ENCODE results near the gene SLAMF9.

The SLAMF9 gene

DNA sequence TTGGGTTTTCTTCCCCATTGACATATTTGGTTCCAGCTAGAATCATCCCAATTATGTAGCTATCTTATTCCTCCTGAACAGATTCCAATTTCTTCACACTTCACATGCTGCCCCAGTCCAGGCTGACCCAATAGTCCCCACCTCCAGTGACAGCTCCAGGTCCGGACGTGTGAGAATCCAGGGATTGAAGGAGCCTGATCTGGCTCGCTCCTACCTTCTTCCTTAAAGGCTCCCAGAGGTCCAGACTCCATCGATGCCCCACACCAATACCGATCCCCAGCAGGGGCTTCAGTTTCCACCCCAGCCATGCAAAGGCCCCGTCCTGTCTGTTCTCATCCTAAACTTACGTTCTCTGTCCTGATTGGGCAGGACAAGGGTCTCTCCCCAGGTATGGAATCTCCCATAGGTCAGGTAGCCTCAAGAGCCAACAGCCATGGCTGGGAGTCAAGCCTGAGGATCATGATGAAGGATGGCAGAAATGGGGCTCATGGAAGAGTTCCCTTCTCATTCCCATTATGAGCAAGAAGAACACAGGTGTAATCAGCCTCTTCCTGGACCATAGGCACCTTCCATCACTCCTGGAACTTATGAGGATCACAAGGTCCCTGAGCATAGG, 20.4 kb upstream of the SLAMF9 start:
- DNase-seq (ENCODE audit: low spot score) = no peak

DNA sequence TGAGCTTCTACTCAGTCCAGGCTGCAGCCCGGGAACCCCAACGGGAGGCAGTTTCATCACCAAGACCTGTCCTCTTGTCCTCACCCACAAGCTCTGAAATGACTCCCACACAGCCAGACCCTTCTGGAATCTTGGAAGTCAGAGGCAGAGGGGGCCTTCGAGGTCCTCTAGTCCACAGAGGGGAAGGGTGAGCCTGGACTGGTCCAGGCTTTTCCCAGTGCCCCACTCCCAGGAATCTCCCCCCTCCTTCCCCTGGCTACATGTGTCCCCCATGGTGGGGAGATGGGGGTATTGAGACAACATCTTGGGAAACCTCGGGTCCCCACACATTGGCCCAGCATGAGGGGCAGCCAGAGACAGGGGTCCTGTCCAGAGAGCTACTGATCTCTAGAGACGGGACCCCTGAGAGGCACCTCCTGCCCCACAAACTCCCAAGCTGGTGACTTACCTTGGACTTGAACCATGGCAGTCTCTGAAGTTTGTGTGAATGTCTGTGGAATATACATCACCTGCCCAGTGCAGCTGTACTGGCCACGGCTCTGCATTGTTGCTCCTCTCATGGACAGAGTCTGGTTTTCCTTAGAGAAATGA, 19.4 kb upstream of the SLAMF9 start:
- DNase-seq (ENCODE audit: low spot score) = no peak

DNA sequence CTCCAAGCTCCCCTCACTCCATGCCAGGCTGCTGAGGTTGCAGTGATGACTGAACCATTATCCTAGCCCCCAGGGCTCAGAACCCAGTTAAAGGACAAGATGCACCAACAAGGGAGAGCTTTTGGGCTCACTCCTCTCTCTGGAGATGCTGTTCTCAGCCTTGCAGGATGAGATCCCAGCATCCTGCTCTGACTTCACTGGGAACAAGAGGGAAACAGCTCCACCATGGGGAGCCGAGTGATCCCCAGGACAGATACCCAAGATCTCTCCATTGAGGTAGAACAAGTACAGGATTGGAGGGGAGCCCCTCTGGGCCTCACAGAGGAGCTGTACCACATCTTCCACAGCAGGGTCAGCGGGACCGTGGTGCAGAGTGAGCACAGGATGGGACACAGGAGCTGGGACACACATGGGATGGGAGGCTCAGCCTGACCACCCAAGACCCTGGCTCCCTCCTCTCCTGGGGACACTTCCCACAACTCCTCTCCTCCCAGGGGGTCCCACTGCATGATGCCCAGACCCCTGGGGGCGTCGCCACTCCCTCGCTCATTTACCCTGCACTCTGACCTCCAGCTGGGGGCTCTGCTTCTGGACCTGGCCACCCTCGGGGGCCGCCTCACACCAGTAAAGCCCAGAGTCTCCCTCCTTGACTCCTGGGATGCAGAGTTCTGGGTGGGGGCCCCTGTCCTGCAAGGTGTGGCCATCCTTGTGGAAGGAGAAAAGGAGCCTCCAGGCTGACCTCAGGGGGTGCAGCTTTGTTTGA, 18.6 kb upstream of the SLAMF9 start:
- no peak for DNase-seq (ENCODE audit: low spot score)

DNA sequence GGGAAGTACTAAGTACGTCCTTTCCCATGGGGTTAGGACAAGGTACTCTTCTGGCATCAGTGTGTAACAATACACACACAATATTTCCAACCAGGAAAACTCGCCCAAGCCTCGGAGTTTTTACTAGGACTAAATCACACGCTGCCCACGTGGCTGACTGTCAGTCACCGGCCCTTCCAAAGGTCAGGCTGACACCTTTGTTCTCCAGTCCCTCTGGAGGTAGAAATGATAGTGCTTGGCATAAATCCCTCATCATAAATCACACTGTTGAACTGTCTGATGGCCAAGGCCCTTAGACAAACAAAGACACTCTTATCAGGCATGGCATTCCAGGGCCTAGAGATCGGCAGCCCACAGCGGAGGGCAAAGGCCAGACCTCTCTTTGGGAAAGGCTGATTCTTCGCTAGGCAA, 16.9 kb upstream of the SLAMF9 start:
- DNase-seq (ENCODE audit: low spot score) = no peak

DNA sequence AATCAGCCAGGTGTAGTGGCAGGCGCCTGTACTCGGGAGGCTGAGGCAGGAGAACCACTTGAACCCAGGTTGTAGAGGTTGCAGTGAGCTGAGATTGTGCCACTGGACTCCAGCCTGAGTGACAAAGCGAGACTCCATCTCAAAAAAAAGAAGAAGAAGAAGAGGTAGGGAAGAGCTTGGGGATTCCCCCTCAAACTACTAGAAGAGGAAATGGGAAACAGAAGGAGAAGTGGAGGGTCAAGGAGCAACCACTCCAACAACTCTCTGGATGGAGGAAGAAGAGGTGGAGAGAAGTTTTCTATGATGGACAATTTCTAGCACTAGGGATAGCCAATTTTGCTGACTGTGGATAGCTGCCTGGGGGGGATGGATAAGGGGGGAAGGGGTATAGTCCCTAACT, 14.9 kb upstream of the SLAMF9 start:
- DNase-seq (ENCODE audit: low spot score) = no peak

DNA sequence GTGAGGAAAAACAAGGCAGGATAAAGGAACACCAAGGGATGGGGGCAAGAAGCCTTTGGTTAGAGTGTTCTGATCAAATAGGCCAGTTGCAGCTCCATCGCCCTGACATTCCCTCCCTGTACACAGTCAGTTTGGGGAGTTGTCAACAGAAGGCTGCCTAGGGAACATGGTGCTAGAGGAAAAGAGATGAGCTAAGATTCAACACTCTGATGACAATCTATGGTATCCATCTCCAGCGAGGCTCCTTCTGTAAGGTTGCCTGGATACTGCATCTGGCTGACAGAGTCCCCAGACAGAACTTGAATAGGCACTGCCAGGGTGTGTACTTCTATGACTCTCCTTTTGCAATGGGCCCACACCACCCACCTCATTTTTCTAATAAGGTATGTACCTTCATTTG, 11.2 kb upstream of the SLAMF9 start:
- no peak for DNase-seq (ENCODE audit: low spot score)

DNA sequence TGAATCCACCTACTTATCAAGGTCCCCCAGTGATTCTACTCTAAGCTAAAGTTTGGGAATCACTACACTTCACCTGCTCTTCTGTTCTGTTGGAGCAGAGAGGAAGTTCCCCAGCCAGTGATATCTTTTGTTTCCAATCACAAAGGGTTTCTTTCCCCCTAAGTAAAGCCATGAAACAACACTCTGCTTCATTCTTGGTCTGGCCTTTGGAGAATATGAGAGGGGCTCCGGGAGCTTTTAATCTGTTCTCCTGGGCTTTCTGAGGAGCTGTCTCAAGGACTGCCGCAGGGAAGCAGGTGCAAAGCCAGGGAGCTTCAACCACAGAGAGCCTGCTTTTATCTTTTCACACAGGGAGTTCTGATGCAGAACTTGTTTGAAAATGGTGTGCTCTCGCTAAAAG, 10.1 kb upstream of the SLAMF9 start:
- DNase-seq (ENCODE audit: low spot score) = no peak

DNA sequence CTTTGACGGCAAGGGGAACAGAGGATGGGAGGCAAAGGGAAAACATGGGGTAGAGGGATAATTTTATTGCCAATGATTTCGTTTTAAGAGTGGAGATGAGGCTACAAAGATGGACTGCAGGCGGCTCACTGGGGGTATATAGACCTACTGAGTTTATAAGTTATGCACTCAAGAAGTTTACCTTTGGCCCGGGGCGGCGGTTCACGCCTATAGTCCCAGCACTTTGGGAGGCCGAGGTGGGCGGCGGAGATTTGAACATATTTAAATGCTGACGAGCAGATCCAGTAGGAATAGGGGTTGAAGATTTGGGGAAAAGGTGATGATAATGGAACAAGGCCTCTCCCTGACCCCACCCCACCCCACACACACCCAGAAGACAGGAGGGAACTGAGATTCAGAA, 8.1 kb upstream of the SLAMF9 start:
- no peak for DNase-seq (ENCODE audit: low spot score)

DNA sequence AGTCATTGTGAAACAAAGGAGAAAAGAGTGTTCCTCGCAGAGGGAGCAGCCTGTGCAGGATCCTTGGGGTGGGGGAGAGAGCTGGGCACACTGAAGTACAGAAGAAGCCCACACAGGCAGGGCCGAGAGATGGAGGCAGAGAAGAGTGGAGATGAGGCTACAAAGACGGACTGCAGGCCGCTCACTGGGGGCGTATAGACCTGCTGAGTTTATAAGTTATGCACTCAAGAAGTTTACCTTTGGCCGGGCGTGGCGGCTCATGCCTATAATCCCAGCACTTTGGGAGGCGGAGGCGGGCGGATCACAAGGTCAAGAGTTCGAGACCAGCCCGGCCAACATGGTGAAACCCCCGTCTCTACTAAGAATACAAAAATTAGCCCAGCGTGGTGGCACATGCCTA, 7.6 kb upstream of the SLAMF9 start:
- no peak for DNase-seq (ENCODE audit: low spot score)

DNA sequence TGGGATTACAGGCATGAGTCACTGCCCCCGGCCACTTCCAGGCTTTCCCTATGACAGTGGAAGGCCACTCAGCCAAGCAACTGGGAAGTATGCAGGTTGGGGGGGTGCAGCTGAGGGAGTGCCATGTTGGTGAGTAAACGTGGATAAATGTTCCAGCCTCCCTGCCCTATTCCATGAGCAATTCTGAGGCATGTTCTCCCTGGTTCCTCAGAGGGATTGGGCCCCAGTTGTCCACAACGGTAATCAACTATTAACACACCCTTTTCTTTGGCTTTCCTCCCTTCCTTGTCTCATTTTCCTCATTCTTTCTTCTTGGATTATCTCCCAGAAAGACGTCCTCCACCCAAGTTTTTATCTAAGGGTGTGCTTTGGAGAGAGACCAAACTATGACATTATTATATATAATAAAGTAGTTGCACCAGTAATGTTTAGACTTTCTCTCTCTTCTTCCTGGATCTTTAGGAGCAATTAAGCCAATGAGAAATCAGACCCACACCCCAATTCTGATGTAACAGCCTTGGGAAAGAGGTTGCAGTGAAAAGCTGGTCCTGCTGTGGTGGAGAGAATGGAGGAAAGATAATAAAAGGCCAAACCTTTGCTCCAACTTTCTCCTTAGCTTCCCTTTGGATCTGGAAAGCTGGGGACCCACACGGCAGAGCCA, 6.8 kb upstream of the SLAMF9 start:
- DNase-seq (ENCODE audit: low spot score) = peak; percentile 45

DNA sequence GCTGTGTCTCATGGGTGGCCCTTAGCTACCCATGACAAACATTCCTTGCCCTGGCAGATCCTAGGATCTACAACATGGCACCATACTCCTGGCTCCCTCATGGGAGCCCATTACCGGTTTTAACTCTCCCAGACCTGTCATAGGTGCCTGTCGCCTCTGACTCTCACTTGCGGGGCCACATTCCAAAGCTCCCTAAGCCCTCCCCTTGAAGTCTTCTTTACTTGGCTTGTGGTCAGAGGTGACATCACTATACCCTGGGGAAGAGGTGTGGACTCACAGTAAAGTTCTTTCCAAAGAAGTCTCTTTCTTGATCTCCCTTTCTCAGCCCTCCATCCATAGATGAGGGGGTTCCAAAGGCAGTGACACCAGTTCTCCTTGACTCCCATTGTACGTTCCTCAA, 5.4 kb upstream of the SLAMF9 start:
- DNase-seq (ENCODE audit: low spot score) = no peak

DNA sequence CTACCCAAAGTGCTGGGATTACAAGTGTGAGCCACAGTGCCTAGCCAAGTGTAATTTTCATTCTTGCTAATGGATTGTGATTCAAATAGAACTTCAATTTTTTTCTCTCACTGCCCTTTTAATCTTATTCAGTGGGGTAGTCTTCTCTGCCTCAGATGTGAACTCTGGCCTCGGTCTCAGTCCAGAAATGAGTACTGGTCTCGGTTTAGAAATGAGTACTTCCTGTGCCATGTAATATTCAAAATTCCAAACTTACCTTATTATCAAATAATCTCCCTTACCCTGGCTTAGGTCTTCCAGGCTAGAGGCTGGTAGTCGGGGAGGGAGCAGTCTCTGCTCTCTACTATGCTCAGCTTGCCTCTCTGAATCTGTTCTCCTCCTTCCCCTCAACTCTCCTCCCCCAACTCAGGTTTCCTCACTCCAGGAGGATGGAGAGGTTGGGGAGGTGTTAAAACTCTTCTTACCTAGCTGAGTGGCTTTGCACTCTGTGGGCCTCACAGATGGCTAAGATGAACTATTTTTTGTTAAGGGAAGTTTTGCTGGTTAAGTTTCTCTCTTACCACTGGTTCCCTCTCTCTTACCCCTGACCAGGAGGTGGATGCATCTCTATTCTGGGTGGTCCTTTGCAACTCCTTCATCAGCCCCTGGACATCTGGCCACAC, 4.8 kb upstream of the SLAMF9 start:
- DNase-seq (ENCODE audit: low spot score) = no peak

DNA sequence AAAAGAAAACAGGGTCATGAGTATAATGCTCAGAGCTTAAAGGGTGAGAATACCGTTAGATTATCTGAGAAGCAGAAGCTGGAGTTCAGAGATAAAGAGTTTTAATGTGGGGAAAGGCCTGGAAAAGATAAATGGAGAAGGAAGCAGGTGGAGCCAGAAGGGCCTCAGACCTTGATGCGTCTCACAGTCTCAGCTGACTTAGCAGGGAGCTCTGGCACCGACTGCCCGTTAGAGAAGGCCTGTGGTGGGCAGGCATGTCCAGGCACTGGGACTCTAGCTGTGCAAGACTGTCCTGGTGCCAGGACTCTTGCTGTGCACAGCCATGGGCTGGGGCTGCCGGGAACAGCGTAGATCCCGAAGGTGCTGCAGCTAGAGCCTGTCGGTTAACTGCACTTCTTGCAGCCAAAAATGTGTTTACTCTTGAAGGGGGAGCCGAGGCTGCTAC, 3.8 kb upstream of the SLAMF9 start:
- DNase-seq (ENCODE audit: low spot score) = peak; percentile 35

DNA sequence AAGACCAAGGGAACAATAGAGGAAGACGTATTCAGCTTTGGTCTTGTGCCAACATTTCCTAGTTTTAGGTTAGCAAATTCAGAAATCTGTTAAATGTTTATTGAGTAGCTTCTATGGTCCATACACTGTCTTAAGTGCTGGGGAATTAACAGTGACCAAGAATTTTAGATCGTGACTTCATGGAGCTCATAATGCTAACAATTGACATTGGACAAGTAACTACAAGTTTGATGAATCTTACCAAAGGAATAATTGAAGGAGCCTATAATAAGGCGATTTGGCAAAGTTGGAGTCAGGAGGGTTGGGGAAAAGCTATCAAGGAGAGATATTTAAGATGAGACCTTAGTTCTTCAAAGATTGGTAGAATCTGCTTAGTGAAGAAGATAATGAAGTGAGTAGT, 1.4 kb upstream of the SLAMF9 start:
- DNase-seq (ENCODE audit: low spot score) = no peak

DNA sequence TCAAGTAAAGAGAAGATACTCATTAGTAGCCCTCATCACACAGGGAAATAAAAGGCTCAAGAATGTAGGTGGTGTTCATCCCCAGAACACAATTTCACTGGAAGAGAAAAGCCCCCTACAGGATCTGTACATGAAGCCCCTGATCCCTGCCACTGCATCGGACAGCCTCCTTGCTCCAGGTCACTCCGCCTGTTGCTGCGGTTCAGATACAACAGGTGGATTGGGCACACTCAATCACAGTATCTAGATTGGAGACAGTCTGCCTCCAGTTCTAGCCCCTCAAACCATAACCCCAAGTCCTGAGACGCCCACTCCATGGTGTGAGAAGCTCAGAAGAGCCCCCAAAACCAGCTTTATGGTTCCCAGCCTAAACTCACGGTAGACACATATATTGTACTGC, 1.1 kb downstream of the SLAMF9 start:
- no peak for DNase-seq (ENCODE audit: low spot score)

DNA sequence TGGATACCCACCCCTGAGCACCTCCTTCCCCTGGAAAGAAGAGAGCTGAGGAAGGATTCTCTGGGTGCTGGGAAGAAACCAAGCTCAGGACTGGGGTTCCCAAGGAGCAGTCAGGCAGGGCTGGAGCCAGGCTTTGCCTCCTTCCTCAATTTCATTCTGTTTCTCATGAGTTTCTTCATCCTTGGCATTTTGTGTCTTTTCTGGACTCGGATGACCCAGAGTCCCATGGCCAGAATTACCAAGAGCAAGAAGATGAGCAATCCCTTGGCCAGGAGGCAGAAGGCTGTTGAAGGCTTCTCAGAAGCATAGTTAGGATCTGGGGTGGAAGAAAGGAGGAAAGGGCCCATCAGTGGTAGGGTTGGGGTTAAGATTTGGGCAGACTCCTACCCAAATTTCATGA, 2.5 kb downstream of the SLAMF9 start:
- DNase-seq (ENCODE audit: low spot score) = no peak

DNA sequence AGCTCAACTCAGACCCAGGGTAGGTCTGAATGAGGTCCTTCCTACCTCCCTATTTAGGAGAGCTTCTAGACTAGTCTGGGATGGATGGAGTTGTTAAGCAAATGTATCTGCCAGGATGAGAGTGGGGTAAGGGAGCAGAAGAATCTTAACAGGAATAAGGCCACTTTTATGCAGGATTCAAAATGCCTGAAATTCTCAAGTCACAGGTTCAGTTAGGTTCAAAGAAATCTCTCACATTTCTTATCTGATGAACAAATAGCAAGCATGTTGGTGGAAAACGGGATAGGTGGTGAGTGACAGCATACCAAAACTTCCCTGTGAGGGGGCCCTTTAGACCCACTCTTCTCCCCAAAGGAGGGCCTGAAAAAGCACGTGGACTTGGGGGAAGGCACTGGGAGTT, 3.0 kb downstream of the SLAMF9 start:
- no peak for DNase-seq (ENCODE audit: low spot score)

DNA sequence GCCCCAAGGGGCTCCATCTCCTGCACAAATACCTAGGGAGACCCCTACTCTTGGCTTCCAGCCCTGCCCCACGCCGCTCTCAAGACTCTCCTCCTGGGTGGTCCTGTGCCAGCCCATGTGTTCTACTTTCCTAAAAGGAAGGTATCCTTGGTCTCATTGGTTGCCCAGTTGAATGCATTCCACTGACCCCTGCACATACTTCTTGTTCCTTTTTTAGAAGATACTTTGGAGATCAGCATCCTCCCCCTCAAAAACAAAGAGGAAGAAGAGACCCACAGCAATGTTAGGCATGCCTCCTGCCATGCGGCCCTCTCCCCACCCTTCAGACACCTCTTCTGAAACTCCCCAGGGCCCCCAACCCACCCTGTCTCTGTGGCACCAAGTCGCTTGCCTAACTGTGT, 4.1 kb downstream of the SLAMF9 start:
- DNase-seq (ENCODE audit: low spot score) = no peak

DNA sequence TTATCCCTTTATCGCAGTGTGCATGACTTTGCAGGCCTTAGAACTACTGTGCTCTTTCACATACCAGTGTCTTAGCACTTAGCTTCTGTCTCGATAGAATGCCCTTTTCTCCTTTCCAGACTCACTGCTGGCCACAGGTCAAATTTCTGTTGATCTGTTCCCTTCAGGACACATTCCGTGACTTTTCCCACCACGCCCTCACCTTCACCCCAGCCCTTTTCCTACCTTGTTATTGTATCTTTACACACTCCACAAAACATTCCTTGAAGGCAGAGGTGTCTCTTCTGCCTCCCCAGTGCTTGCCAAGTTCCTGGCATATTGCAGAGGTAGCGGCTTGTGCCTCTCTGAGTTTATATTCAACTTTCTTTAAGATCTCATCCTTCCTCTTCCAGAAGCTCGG, 4.9 kb downstream of the SLAMF9 start:
- DNase-seq (ENCODE audit: low spot score) = no peak

DNA sequence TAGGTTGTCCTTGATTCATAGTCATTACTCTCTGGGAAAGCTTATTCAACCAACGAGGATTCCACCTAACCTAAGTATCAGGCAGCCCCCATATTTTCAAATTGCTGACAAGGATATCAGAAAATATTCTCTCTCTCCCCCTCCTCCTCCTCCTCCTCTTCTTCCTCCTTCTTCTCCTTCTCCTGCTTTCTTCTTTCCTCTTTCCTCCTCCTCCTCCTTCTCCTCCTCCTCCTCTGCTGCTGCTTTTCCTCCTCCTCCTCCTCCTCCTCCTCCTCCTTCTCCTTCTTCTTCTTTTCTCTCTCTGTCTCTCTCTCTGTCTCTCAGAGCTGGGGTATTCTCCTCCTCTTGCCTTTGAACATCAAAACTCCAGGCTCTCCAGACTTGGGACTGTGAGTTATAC, 6.1 kb downstream of the SLAMF9 start:
- DNase-seq (ENCODE audit: low spot score) = no peak

DNA sequence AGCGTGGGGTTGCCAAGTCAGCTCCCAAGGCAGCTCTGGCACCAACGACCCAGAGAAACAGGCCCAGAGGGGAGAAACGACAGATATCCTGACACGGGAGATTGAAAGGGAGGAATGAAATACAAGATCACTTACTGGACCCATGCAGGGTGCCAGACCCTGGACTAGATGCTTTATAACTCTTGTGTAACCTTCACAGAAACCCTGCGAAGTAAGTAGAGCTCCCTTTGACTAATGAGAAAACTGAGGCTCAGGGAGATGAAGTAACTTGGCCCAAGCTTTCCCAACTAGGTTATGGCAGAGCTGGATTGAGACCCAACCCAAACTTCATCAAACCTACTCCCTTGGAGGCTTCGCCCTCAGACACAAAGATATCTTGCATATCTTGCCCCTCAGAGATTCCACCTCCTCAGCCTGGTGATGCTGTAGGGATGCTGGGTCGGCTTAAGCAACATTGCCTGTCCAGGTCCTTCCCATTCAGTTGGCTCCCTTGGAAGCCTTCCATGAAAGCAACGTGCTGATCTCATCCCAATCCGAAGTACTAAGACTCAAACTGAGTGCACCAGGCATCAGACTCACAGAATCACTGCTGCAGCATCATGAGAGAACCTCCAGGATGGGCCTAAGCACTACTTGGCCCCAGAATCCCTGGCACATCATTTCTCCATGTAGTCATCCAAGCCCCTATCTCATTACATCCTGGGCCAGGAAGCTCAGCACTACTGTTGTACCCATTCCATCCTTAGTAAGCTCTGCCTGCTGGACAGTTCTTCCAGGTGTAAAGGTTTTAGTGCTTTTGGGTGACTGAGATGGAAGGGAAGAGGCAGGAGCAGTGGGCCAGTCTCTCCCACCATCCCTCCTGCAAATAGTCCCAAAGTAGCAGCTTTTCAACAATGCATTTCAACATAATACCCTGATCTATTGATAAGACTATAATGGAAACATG, 7.5 kb downstream of the SLAMF9 start:
- no peak for DNase-seq (ENCODE audit: low spot score)

Measured in hematopoietic multipotent progenitor cell treated with erythropoietin and hydrocortisone succinate and interleukin-3 and kit ligand, for 15 days (in vitro differentiated cells).